Measurements from ENCODE around the gene APOBEC3F. TPM values are rescaled to one million over a fixed set of nuclear protein-coding genes. Genes with fewer than 3 reads are reported as not detected.

APOBEC3F gene
- total and polyA plus RNA-seq, 5 donors, result 5.1 to 14.9 (median 11.7) TPM

GRCh38 chr22:39087098-39087497 lies 46.4 kb downstream of the APOBEC3F start:
- DNase-seq (no peak), ATAC-seq (no peak)
- H3K4me1 ChIP-seq (ENCODE audit: control insufficient read depth, insufficient read depth, low read length), result peaks cover 1% of the 10 kb centered on the region
- H3K27ac ChIP-seq (ENCODE audit: low read length), result no peak overlapping the region
- no peaks in the 10 kb centered on the region for H3K9me3 ChIP-seq (ENCODE audit: control insufficient read depth, low read length)
- 82% methylated on average over 6 of the region's 6 CpGs for WGBS
- intact Hi-C loops (cut with DNase I), result no loop called here
- no peaks in the 10 kb centered on the region for H3K27me3 ChIP-seq (ENCODE audit: control insufficient read depth, insufficient read depth)
- no peak overlapping the region for H3K4me3 ChIP-seq (ENCODE audit: low read length)

DNA sequence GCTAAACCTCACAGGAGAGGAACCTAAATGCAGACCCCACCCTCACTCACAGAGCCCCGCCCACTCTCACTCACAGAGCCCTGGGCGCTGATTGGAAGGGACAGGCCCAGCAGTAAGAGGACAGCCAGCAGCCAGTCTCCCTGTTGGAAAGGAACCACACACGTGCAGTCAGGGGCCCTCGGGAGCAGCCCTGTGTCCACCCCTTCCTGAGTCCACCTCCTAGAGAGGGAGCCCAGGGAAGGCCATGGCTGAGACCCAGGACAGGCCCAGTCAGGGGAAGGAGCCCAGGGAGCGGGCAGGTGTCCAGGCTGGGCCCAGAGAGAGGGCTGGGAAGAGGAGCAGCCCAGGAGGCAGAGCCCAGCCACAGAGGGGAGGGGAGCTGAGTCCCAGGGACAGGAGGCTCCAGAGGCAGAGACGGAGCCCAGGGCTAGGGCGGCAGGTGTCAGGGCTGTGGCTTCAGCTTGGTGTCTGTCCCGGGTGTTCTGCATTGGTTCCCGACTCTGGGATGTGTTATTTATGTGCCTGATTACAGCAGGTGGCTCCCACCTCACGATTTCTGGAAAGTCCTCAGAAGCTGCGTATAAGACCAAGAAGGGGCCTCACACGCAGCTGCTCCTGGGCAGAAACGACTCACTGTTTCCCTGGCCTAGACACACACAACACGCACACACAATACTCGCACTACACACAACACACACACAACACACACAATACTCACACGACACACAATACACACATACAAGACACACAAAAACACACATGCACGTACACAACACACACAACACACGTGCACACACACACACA lies 47.4 kb downstream of the APOBEC3F start:
- Histone ChIP-seq H3K27ac (ENCODE audit: low read length) (no peak overlapping the region), H3K4me1 (ENCODE audit: control insufficient read depth, insufficient read depth, low read length) (peaks cover 1% of the 10 kb centered on the region), H3K4me3 (ENCODE audit: low read length) (no peak overlapping the region), H3K9me3 (ENCODE audit: control insufficient read depth, low read length) (no peaks in the 10 kb centered on the region), H3K27me3 (ENCODE audit: control insufficient read depth, insufficient read depth) (no peaks in the 10 kb centered on the region)
- intact Hi-C loops (cut with DNase I), result no loop called here
- DNase-seq (peak; percentile 40 to 74 (median 63)), ATAC-seq (peak; percentile 44 to 83)
- WGBS, result 45% methylated on average over 18 of the region's 18 CpGs

- 80% methylated on average over 5 of the region's 5 CpGs for WGBS
- ATAC-seq, result no peak
- intact Hi-C loops (cut with DNase I), result no loop called here
- Histone ChIP-seq H3K27ac (ENCODE audit: low read length) (no peak overlapping the region), H3K27me3 (ENCODE audit: control insufficient read depth, insufficient read depth) (no peaks in the 10 kb centered on the region), H3K4me1 (ENCODE audit: control insufficient read depth, insufficient read depth, low read length) (peaks cover 1% of the 10 kb centered on the region), H3K9me3 (ENCODE audit: control insufficient read depth, low read length) (no peaks in the 10 kb centered on the region), H3K4me3 (ENCODE audit: low read length) (no peak overlapping the region)
- DNase-seq, result no peak
Measured at GRCh38 chr22:39088685-39089032, 48.0 kb downstream of the APOBEC3F start.

DNA sequence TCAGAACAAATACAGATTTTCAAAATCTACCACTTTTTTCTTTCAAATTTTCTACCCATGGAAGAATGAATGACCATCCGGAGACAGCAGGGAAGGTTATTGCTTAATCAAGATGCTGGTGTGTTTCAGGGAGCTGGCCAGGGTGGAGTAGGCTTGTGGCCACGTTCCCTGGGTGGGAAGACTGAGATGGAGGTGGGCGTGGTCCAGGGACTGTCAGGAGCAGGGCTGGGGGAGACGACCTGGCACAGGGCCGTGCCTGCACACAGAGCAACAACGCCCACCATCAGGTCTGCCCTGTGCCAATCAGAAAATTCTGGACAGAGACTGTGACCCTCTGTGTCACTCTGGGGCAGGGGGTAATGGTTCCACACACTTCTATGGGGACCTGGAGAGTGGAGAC lies 49.3 kb downstream of the APOBEC3F start:
- intact Hi-C loops (cut with DNase I), result no loop called here
- WGBS, result 62% methylated on average over 6 of the region's 6 CpGs
- no peaks in the 10 kb centered on the region for H3K9me3 ChIP-seq (ENCODE audit: control insufficient read depth, low read length)

DNA sequence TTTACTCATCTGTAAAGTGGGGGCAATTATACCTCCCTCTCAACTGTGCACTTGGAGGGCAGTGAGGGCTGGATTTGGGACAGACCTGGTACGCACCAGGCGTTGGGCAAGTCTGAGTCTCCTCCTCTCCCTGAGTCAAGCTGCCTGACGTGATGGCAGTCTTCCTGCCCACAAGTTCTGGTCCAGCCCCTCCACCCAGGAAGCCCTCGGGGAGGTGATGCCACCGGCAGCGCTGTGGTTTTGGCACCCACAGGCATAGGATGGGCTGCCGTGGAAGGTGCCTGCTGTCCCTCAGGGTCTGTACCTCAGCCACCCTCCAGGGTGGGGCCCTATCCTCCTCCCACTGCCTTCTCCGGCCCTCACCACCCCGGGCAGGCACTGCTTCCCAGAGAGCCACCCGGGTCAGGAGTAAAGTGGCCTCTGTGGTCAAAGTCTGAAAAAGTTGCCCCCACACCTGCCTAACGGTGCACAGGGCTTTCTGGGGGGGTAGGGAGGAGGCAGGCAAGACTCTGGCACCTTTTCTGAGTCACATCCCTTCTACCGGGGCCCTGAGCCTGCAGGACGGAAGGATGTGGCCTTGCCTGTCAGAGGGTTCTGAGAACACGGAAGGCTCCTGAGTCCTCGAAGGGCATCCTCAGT lies 49.9 kb downstream of the APOBEC3F start:
- Histone ChIP-seq H3K9me3 (ENCODE audit: control insufficient read depth, low read length) (no peaks in the 10 kb centered on the region), H3K27me3 (ENCODE audit: control insufficient read depth, insufficient read depth) (no peaks in the 10 kb centered on the region), H3K4me1 (ENCODE audit: control insufficient read depth, insufficient read depth, low read length) (peaks cover 1% of the 10 kb centered on the region), H3K4me3 (ENCODE audit: low read length) (no peak overlapping the region), H3K27ac (ENCODE audit: low read length) (no peak overlapping the region)
- intact Hi-C loops (cut with DNase I), result no loop called here
- WGBS, result 69% methylated on average over 15 of the region's 15 CpGs
- peak in 2 of 3 donors; percentile 73 to 74 for DNase-seq
- peak in 1 of 2 donors; percentile 5 for ATAC-seq

More for the DNA sequence above, 49.3 kb downstream of the APOBEC3F start:
- Histone ChIP-seq H3K4me1 (ENCODE audit: control insufficient read depth, insufficient read depth, low read length) (peaks cover 1% of the 10 kb centered on the region), H3K27ac (ENCODE audit: low read length) (no peak overlapping the region), H3K4me3 (ENCODE audit: low read length) (no peak overlapping the region), H3K27me3 (ENCODE audit: control insufficient read depth, insufficient read depth) (no peaks in the 10 kb centered on the region)
- DNase-seq (no peak), ATAC-seq (no peak)

- DNase-seq, result no peak
- Histone ChIP-seq H3K27me3 (ENCODE audit: control insufficient read depth, insufficient read depth) (no peaks in the 10 kb centered on the region), H3K27ac (ENCODE audit: low read length) (no peak overlapping the region), H3K4me1 (ENCODE audit: control insufficient read depth, insufficient read depth, low read length) (peaks cover 1% of the 10 kb centered on the region), H3K9me3 (ENCODE audit: control insufficient read depth, low read length) (no peaks in the 10 kb centered on the region), H3K4me3 (ENCODE audit: low read length) (no peak overlapping the region)
- 75% methylated on average over 23 of the region's 23 CpGs for WGBS
- intact Hi-C loops (cut with DNase I), result no loop called here
- ATAC-seq, result no peak
Measured at GRCh38 chr22:39091126-39092081, 50.7 kb downstream of the APOBEC3F start.

DNA sequence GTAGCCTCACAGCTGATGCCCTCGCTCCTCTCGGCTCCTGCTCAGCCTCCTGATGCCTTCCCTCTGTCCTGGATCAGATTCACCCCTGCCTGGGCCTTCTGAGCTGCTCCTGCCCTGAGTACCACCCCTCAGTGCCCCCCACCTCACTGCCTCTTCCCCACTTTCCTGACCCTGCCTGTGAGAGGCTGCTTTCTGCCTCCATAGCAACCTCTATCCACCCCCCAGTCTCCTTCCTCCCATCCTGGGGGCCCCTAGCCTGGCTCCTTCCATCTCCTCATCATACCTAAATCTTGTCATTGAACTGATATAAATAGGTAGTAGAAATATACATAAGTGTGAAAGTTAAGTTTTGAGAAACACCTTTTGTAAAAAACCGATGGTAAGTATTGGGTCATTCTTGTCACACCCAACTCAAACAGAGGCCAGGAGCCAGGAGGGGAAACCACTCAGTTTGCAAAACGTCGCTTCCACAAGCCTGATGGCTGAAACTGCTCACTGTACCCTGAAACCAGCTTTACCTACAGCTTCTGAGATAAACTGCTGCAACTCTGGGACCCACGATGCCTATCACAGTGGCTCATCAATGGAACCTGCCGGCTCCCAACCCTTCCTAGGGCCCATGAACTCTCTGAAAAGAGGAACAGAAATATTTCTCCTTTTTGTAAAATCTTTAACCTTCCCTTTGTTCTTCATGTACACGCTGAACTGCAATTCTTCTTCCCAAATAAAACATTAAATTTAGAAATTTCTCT lies 51.6 kb downstream of the APOBEC3F start:
- intact Hi-C loops (cut with DNase I), result no loop called here
- Histone ChIP-seq H3K4me1 (ENCODE audit: control insufficient read depth, insufficient read depth, low read length) (peaks cover 4% of the 10 kb centered on the region), H3K27me3 (ENCODE audit: control insufficient read depth, insufficient read depth) (no peaks in the 10 kb centered on the region), H3K27ac (ENCODE audit: low read length) (no peak overlapping the region), H3K9me3 (ENCODE audit: control insufficient read depth, low read length) (no peaks in the 10 kb centered on the region), H3K4me3 (ENCODE audit: low read length) (no peak overlapping the region)
- no peak for DNase-seq
- 66% methylated on average over 8 of the region's 8 CpGs for WGBS
- ATAC-seq, result no peak

GRCh38 chr22:39094717-39095389 lies 54.2 kb downstream of the APOBEC3F start:
- H3K27me3 ChIP-seq (ENCODE audit: control insufficient read depth, insufficient read depth), result no peaks in the 10 kb centered on the region
- H3K27ac ChIP-seq (ENCODE audit: low read length), result no peak overlapping the region
- H3K9me3 ChIP-seq (ENCODE audit: control insufficient read depth, low read length), result no peaks in the 10 kb centered on the region
- ATAC-seq (no peak), DNase-seq (no peak)
- intact Hi-C loops (cut with DNase I), result no loop called here
- no peak overlapping the region for H3K4me3 ChIP-seq (ENCODE audit: low read length)
- H3K4me1 ChIP-seq (ENCODE audit: control insufficient read depth, insufficient read depth, low read length), result peaks cover 2% of the 10 kb centered on the region
- WGBS, result 83% methylated on average over 14 of the region's 14 CpGs

- Histone ChIP-seq H3K27ac (ENCODE audit: low read length) (no peak overlapping the region), H3K27me3 (ENCODE audit: control insufficient read depth, insufficient read depth) (no peaks in the 10 kb centered on the region), H3K4me1 (ENCODE audit: control insufficient read depth, insufficient read depth, low read length) (peaks cover 2% of the 10 kb centered on the region), H3K4me3 (ENCODE audit: low read length) (no peak overlapping the region), H3K9me3 (ENCODE audit: control insufficient read depth, low read length) (no peaks in the 10 kb centered on the region)
- ATAC-seq, result peak in 1 of 2 donors; percentile 17
- 86% methylated on average over 3 of the region's 3 CpGs for WGBS
- DNase-seq, result no peak
- intact Hi-C loops (cut with DNase I), result no loop called here
Measured at GRCh38 chr22:39095971-39096370, 55.3 kb downstream of the APOBEC3F start.
